Body of pancreas (tissue), 4 donors: ENCODE measurements around the gene LMNA.

Source experiments
- CTCF ChIP-seq, 7 experiments: fragments of 450-650 bp in 4 of 7; fragments of 200-600 bp in 3 of 7; sonication (generic) in 3 of 7; IDR thresholded peaks; one replicate each; pipeline ENCODE4 v1.5.1; 2016 to 2019; ENCODE audit warnings: antibody characterized with exemption in 7 of 7
- POLR2A ChIP-seq, 3 donors: fragments of 450-650 bp; IDR thresholded peaks; one replicate each; pipeline ENCODE4 v1.6.1; 2016; ENCODE audit warnings: antibody characterized with exemption in 3 of 3, mild to moderate bottlenecking in 2 of 3

- no peak for TF ChIP-seq CTCF (IDR thresholded peaks at IDR 0.05)
- TF ChIP-seq POLR2A (IDR thresholded peaks at IDR 0.05): no peak
Observed at GRCh38 chr1:156148216-156148615, 33.7 kb downstream of the LMNA start.
